ENCODE data around the gene KRTAP3-3.
"Not testable (repeated sequence)": the region's sequence is repeated elsewhere in the genome, so short reads cannot be mapped to it uniquely, and the experiment has no call there.

The KRTAP3-3 gene

GRCh38 chr17:41003926-41004325, 10.0 kb upstream of the KRTAP3-3 start:
- DNase-seq, result no peak

- no peak for DNase-seq
Measured at GRCh38 chr17:41002814-41003213, 8.8 kb upstream of the KRTAP3-3 start.

- no peak for DNase-seq
Measured at GRCh38 chr17:41001795-41002194, 7.8 kb upstream of the KRTAP3-3 start.

- not testable (repeated sequence) for DNase-seq
Measured at GRCh38 chr17:40999563-40999962, 5.6 kb upstream of the KRTAP3-3 start, which contains the start of gene KRTAP3-2. TSS of gene KRTAP3-2 (minus strand) at chr17:40999906. CDS start at chr17:40999853, 53 bp downstream.

GRCh38 chr17:40997361-40997760, 3.4 kb upstream of the KRTAP3-3 start:
- DNase-seq, result no peak

- DNase-seq, result no peak
Measured at GRCh38 chr17:40996829-40997228, 2.9 kb upstream of the KRTAP3-3 start.

GRCh38 chr17:40995116-40995515, 1.2 kb upstream of the KRTAP3-3 start:
- DNase-seq, result no peak

- no peak for DNase-seq
Measured at GRCh38 chr17:40993084-40993483, 880 bp downstream of the KRTAP3-3 start.

- DNase-seq, result no peak
Measured at GRCh38 chr17:40992666-40993065, 1.3 kb downstream of the KRTAP3-3 start.

- DNase-seq, result no peak
Measured at GRCh38 chr17:40986920-40987319, 7.0 kb downstream of the KRTAP3-3 start.

- DNase-seq, result no peak
Measured at GRCh38 chr17:40984226-40984625, 9.7 kb downstream of the KRTAP3-3 start, which contains the start of gene KRT40. TSS of gene KRT40 (minus strand) at chr17:40984326. CDS start at chr17:40984273, 53 bp downstream.

- no peak for DNase-seq
Measured at GRCh38 chr17:40981115-40981514, 12.8 kb downstream of the KRTAP3-3 start.

GRCh38 chr17:40980596-40980995, 13.4 kb downstream of the KRTAP3-3 start:
- DNase-seq, result no peak

GRCh38 chr17:40980117-40980516, 13.8 kb downstream of the KRTAP3-3 start:
- DNase-seq, result no peak

- DNase-seq, result no peak
Measured at GRCh38 chr17:40978575-40979151, 15.3 kb downstream of the KRTAP3-3 start.

- no peak for DNase-seq
Measured at GRCh38 chr17:40975516-40975915, 18.4 kb downstream of the KRTAP3-3 start.

GRCh38 chr17:40974366-40974765, 19.6 kb downstream of the KRTAP3-3 start:
- DNase-seq, result no peak

- DNase-seq, result no peak
Measured at GRCh38 chr17:40967582-40967981, 26.4 kb downstream of the KRTAP3-3 start.

- DNase-seq, result no peak
Measured at GRCh38 chr17:40966848-40967247, 27.1 kb downstream of the KRTAP3-3 start, which contains the start of gene KRT39. TSS of gene KRT39 (minus strand) at chr17:40966948. CDS start at chr17:40966856, 92 bp downstream.

GRCh38 chr17:40963838-40964237, 30.1 kb downstream of the KRTAP3-3 start:
- DNase-seq, result no peak

GRCh38 chr17:40962059-40962561, 31.9 kb downstream of the KRTAP3-3 start:
- no peak for DNase-seq

- no peak for DNase-seq
Measured at GRCh38 chr17:40961591-40961990, 32.4 kb downstream of the KRTAP3-3 start.

GRCh38 chr17:40960144-40960543, 33.8 kb downstream of the KRTAP3-3 start:
- DNase-seq, result no peak

GRCh38 chr17:40958086-40958953, 35.6 kb downstream of the KRTAP3-3 start:
- no peak for DNase-seq
